Inflammatory macrophage (primary cell): ENCODE results near the gene DEPDC5.

Experiments
- DNase-seq, 2 donors: peaks; one replicate each; pipeline ENCODE4 v3.0.0-alpha.2; 2020 to 2022

Gene DEPDC5

DNA sequence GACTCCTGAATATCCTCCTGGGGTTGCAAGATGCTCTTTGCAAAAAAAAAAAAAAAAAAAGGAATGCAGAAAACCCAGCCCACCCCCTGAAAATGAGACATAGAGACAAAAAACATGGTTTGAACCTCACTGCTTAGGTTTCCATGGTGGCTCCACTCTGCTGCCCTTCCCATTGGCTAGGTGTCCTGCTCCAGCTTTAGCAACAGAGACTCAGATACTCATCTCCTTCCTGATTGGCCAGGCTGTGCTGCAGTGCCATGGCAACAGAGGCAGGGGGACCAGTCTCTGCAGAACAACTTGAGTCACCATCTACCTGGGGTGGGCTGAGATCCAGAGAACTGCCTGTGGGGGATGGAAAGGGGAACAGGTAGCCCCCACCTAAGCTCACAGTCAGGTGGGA, 173.2 kb downstream of the DEPDC5 start:
- DNase-seq = no peak

DNA sequence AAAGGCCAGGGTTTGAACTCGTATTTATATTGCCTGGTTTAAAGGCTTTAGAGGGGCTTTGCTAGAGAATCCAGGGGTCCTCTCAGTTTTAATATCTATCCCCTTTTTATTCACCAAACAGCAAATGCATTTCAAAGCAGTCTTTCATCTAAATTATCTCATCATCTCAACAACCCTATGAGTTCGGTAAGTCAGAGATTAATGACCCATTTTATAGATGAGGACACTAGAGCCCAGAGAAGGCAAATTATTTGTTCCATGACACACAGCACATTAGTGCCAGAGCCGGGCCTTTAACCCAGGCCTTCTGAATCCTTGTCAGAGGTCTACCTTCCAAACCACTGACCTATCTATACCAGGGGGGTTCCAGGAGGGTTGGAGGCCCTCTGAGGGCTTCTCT, 173.7 kb downstream of the DEPDC5 start:
- DNase-seq = no peak

GRCh38 chr22:31929167-31929930, 175.5 kb downstream of the DEPDC5 start:
- DNase-seq = no peak

GRCh38 chr22:31932863-31933262, 179.0 kb downstream of the DEPDC5 start:
- no peak for DNase-seq

- no peak for DNase-seq
These were observed 179.6 kb downstream of the DEPDC5 start for GRCh38 chr22:31933406-31933805.

DNA sequence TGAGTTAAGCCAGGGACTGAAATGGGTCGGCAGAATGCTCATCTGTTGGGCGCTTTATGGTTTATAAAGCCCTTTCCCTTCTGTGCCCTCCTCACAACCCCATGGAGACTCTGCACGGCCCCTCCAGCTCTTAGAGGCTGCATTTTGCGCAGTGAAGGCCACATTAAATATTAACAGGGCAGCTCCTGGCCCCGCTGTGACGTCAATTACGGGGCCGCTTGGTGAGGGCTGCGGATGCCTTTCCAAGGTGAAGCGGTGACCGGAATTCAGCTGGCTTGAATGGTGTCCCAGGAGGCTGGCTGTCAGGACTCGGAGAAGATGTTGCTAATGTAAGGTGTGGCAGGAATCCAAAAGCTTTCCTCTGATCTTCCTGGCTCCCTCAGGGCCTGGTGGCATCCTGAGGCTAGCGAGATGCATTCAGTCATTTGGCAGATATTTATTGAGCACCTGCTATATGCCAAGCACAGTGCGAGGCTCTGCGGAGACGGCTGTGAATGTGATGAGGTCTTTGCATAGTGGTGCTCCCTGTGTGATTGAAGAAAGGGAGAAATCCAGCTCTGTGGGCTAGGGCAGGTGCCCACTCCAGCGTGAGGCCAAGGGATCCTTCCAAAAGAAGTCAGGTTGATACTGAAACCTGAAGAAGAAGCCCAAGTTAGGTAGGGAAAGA, 180.1 kb downstream of the DEPDC5 start:
- no peak for DNase-seq

DNA sequence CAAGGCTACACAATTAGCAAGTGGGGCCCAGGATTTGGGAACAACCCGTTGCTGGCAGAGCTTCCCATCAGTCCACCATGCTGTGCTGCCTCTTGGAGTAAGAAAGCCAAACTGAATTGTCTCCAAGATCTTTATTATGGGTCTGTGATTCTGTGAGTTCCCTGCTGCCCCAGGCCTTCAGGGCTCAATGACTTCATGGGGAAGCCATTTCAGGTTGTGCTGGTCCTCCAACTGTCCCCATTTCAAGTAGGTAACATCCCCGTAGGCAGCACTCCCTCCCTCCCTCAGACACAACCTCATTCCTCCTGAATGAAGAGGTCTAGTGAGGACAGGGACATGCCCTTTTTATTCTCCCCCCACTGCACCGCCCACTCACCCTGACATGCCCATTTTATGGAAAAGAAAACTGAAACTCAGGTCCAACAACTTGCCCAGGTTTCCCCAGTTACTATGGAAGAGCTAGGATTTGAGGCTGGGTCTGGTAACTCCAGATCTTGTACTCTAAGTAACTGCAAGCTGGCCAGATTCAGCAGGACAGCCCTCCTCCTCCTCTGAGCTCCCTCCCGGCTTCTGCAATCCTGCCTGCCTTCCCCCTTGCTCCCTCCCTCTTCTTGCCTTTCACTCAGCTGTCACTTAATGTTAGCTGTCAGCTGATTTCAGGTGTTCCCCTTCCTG, 182.3 kb downstream of the DEPDC5 start:
- DNase-seq = no peak

DNA sequence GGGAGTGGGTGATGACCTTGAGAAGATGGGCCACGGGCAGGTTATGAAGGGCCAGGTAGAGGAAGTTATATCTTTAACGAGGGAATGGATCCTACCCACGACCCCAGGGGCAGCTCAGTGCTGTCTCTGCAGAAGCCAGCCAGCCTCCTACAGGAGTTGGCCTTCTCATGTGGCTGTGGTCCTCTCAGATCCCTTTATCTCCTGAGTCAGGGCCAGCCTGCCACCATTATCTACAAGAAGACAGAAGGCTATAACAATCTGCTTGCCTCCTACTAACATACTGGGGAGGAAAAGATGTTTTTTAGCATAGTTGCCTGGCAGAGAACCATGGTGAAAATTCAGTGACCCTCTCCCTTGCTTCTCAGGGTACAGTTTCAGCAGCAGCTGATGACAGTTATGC, 183.5 kb downstream of the DEPDC5 start:
- no peak for DNase-seq

DNA sequence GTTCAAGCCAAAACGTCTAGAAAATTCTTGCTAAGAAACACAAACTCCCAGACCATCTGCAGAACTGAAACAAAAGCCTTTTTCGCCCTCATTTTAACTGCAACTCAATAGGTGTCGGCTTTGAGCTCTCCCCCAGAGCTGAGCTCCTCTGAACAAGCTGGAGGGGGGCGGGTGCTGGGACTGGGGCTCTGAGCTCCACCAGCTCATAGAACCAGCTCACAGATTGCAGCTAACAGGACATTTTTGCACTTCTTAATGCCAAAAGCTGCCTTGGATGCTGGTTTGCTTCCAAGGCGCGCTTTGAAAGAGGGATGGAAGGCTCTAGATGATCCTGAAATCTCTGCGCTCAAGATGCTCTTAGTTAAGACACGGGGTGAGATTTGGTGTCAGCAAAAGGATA, 184.5 kb downstream of the DEPDC5 start:
- DNase-seq = no peak

GRCh38 chr22:31940506-31940905, 186.7 kb downstream of the DEPDC5 start:
- no peak for DNase-seq

GRCh38 chr22:31942091-31942490, 188.3 kb downstream of the DEPDC5 start:
- no peak for DNase-seq

DNA sequence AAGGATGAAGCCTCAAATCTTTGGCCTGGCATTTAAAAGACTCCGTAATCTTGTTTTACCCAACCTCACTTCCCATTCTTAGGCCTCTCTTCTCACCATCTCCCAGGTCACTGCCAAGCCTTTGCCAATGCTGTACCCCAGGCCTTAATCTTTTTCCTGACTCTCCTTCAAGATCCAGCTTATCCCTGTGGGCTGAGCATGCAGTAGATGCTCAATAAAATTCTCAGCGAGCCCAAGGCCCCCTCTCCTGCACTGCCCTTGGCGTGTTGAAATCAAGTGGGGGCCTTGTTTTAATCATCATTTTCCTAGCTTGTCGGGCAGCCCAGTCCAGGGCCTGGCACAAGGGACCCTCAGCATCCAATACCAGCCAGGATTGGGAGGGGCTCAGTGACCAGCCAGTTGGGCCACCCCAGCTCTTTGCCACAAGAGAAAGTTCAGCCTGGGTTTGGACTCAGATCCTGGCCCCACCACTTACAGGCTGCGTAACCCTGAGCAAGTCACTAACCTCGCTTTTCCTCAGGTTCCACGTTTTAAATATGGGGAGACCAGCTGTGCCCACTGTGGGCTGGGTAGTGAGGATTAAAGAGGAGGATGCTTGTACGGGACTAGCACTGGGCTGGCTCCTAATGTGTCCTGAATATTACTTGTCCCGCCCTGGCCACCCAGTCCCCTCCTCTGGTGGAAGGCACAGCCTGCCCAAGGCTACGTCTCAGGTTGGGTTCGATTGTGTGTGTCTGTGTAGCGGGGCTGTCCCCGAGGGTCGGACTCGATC, 189.6 kb downstream of the DEPDC5 start:
- no peak for DNase-seq

DNA sequence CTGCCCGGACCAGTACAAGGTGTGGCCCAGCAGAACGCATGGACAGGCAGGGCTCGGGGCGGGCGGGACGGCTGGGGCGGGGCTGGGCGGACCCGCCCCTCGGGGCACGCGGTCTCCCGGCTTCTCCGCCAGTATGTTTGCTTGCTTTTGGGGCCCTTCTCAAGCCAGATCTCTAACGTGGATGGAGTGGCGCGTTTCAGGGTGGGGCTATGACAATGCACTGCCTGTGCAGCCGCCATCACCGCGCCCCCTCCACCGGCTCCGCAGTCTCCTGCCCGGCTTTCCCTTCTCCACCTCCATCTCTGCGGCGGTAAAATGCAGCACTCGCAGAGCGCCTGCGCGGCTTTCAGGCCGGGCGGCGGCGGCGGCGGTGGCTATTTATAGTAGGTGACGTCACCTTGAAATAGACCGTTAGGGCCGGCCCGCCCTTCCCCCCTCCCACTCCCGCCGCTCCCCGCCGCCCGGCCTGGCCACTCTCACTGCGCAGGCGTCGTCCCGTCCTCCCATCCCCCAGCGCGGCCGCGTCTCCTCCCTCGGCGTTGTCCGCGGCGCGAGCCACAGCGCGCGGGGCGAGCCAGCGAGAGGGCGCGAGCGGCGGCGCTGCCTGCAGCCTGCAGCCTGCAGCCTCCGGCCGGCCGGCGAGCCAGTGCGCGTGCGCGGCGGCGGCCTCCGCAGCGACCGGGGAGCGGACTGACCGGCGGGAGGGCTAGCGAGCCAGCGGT, 190.3 kb downstream of the DEPDC5 start, which contains the start of gene YWHAH:
TSS of gene YWHAH (plus strand) at position 558 of the 722 bp plus-strand sequence. CDS start 199 bp downstream, outside the sequence.
- DNase-seq = peak; percentile 97

- DNase-seq = no peak
These were observed 191.1 kb downstream of the DEPDC5 start for GRCh38 chr22:31944700-31945442.

DNA sequence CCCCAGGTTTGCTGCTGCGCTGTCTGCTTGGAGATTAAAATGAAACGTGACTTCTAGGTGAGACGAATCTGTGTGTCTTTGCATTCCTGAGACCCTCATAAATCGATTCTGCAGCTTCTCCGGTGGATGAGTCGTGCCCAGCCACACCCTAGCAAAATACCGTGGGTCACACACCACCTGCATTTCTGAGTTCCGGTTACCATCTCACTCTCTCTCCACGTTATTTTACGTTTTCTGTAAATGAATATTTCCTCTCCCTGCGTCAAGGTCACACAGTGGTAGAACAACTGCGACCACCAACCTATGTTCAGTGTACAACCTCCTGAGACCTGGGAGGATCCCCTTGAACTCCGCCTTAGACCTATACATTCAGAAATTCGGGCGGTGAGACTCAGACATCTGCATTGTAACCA, 191.6 kb downstream of the DEPDC5 start:
- no peak for DNase-seq

DNA sequence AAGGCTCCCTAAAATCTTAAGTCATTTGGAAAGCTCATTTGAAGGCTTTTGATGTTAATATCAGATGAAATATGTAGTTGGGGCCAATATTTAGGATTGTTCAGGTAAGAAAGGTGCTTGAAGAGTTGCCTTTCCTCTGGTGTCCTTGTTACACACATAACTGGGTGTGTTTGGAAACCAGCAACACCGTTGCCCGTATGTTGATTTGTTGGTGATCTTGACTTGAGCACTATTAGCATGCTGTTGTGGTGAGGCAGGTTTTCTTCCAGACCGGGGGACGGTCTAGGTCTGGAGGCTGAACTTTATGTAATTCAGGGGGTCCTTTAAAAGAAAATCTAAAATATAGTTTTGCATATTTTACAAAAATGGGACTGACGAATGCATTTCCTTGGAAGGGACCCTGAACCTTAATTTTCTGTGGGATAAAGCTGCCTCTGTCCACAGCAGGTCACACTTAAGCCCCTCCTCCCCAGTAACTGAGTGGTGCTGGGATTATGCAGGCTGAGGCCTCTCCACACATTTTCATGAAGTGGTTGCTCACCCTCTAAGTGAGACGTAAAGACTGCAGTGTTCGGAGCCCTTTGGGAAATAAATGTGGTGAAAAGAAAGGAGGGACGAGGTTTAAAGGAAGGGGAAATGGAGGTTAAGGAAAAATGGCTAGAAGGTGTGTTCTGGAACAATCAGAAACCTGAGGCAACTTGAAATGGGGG, 192.3 kb downstream of the DEPDC5 start:
- DNase-seq = no peak

- DNase-seq = peak; percentile 46 to 64
These were observed 193.5 kb downstream of the DEPDC5 start for GRCh38 chr22:31947296-31947695.

DNA sequence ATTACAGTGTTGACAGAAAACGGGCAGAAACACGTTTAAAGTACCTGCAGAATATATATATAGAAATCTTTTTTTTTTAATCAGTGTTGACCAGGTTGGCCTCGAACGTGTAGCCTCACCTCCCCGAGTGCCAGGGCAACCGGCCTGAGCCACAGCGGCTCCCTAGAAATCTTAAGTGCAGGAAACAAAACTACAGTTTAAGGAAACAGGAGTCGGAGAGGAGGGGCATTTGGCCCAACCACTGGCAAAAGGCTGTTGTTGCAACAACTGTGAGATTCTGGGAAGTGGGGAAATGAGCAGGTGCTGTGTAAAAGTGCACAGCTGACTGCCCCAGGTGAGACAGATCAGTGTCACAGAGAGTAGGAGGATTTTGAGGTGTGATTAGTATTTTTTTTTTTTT, 194.2 kb downstream of the DEPDC5 start:
- DNase-seq = no peak

DNA sequence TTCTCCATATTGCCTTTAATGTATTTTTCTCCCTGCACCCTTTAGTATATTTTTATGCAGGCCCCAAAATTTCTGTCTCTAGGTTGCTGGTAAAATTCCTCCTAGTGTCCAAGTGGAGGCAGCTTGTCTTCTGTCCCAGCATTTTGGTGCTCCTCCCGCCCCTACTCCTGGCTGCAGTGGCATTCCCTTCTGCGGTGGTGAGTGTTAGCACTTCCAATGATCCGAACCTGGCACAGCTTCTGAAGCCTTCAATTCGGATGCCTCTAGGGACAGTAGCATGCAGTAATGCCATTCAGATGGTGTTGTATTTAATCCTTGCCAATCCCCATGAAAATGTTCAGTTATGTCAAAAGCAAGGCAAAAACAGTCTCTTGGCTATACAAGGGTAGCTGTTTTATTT, 196.4 kb downstream of the DEPDC5 start:
- DNase-seq = no peak

DNA sequence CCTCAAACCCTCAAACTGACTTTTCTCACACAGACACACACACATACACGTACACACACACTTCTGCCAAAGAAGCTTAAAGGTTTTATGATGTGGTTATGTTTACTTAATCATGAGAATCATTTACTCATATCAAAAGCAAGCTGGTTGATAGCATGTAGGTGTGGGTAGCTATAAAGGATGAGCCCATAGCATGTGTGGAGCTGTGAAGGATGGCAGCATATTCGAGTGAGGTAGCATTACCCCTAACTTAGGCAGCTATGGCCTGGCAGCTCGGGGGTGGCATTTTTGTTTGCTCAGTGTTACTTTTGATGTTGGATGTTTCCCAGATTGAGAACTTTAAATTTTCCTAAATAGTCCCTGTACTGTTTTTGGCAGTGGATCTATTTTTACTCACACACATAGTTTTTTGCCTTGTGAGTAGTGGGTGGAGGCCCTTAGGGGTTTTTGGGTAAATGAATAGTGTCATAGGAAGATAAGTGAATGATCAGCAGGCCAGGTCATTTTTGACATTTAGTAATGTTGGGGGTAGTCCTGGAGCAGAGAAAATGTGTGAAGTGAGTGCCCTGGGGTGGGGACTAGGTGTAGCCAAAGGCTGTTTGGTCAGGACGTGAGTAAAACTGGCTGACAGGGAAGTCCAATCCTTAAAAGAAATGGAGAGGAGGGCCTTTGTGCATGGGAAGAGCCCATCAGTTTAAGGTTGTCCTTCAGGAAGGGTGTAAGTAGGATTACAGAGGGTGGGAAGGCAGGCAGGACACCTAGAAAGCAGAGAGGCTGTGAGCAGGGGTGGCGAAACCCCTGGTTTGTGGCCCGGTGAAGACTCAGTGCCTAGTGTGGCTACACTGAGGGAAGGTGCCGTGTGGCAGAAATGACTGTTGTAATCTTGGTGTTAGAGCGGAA, 197.6 kb downstream of the DEPDC5 start:
- DNase-seq = no peak
